Hepatocyte (in vitro differentiated cells): ENCODE results near the gene GPR157.

Source experiments
- CTCF ChIP-seq: fragments of 200-600 bp; sonication (generic); IDR thresholded peaks from 2 replicates; pipeline ENCODE4 v1.5.1; 2016; ENCODE audit warnings: antibody characterized with exemption, mild to moderate bottlenecking; ENCODE audit not compliant: poor library complexity
- EZH2 ChIP-seq: fragments of 200-600 bp; sonication (generic); IDR thresholded peaks from 2 replicates; pipeline ENCODE4 v1.6.1; 2016; ENCODE audit warnings: antibody characterized with exemption, mild to moderate bottlenecking, borderline replicate concordance
- EZH2phosphoT487 ChIP-seq: fragments of 200-600 bp; sonication (generic); IDR thresholded peaks from one replicate; pipeline ENCODE4 v1.6.1; 2018; ENCODE audit warnings: antibody characterized with exemption, mild to moderate bottlenecking, low read depth, moderate library complexity; ENCODE audit not compliant: unreplicated experiment, severe bottlenecking

- TF ChIP-seq CTCF (no peak), EZH2 (no peak), EZH2phosphoT487 (no peak)
These were observed 63.6 kb downstream of the GPR157 start for GRCh38 chr1:9065213-9065751.
